A172 (cell line): ENCODE measurements around the gene C3orf62. TPM values are rescaled to one million over a fixed set of nuclear protein-coding genes. Genes with fewer than 3 reads are reported as not detected.

Experiments
- DNase-seq: peaks from one replicate; pipeline ENCODE4 v3.0.0-alpha.2; 2015; ENCODE audit warnings: low spot score
- total RNA-seq: library from RNA; depleted of rRNA; stranded (reverse); fragments of >200 nt; shearing (Covaris generic); gene quantifications from 2 replicates; pipeline ENCODE4 v1.2.3, GENCODE V29; 2014; rRNA removed

The C3orf62 gene
- total RNA-seq = 0.41 and 0.67 TPM in 2 replicates

DNA sequence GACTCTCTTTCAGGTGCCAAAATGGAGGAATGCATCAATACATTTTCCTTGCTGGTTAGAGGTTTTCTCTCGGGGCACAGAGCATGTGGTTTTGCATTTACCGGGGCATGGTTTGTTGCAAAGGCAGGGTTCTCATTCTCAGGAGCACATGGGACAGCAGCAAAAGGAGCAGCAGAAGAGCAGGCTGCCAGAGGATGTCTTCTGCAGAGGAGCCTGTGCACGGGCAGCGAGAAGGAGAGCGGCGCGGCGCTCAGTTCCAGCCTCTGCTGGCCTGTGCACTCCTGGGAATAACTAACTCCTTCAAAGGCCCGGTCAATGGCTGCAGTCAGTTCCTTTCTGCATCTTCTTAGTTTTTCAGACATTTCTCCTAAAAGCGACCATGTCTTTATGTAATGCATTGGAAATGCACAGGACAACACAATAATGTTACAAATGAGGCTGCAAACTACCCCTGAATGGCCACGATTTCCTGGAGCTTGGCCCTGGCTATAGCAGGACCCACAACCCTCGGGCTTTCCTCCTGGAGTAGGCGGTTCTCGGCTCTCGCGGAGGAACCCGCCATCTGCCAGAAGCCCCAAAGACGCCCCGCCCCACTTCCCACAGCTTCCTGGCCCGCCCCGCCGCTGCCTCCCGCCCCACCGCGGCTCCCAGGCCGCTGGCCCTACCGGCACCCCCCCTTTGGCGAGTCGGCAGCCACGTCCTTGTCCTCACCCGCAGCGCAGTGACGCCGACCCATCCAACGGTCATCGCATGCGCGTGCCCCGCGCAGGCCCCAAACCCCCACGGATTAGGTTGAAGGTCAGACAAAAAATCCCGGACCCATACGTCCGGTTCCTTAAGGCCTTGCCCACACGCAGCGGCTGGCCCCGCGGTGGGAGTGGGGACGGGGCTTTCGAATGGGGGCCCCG lies at the start of gene C3orf62:
Gene C3orf62, minus strand, starts transcription at position 758 of the 908 bp plus-strand sequence. Its CDS starts 360 bp downstream, at position 398.
- DNase-seq = peak; percentile 65

GRCh38 chr3:49324768-49325167 lies 47.7 kb upstream of the C3orf62 start:
- DNase-seq = no peak

DNA sequence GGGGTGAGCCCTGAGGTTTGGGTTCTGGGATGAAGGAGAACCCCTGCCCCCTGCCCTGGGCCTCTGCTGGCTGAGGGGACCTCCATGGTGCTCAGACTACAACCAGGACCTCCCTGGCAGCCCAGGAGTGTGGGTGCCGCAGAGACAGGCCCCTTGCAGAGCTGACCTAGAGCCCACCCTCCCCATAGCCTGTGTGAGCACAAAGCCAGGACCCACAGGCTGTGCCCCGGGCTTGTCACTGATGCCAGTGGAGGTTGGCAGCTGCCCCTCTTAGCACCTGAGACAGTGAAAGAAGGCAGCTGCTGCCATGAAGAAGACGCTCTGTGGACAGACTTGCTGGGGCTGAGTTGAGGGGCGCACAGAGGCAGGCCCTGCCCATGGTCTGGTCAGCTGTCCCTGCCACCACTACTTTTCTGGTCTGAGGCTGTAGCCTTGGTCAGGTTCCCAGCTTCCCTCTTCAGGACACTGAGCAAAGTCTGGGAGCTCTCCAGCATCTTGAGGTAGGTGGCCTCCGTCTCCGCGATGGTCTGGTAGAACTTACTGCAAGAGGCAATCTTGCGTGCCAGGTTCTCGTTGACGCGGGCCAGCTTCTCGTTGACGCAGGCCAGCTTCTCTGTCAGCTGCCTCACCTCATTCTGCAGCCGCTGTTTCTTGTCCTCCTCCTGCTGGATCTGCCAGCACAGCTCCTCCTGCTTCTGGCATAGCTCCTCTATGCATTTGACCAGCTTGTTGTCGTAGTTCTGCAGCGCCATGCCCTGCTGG lies 39.8 kb upstream of the C3orf62 start:
- DNase-seq = no peak

- DNase-seq = peak; percentile 22
Observed at GRCh38 chr3:49313896-49314688, 37.1 kb upstream of the C3orf62 start.

GRCh38 chr3:49311283-49311682 lies 34.3 kb upstream of the C3orf62 start:
- no peak for DNase-seq

- DNase-seq = no peak
Observed at GRCh38 chr3:49310677-49311076, 33.6 kb upstream of the C3orf62 start.

DNA sequence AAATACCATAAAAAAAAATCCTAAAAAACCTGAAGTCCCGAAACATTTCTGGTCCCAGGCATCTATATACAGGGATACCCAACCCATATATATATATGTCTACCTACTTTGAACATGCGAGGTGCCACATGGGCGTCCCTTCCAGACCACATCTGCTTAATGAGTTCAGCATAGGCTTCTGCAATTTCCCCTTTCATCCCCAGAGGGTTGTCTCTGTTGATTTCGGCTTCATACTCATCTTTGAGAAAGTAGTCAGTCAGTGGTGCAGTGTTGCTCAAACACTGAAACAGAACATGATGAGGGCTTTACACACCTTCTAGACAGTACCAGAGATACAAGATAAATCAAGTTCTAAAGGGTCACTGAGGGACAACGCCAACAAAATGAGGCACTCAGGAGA lies 28.6 kb upstream of the C3orf62 start:
- no peak for DNase-seq

DNA sequence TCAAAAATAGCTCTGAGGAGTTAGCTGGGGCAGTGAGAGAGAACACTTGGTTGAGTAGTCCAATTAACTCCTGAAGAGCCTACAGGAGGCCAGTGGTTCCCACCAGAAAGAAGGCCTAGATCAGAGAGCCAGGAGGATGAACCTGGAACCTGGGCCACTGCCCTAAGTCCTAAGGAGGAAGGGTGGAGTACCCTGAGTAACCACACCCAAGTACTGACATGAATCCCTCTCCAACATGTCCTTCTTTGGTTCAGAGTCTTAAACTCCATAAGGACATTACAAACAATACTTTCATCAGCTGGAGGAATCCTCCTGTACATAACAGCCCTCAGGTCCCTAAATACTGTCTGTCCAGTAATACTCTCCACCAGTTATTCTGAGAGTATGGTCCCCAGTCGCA lies 25.6 kb upstream of the C3orf62 start:
- DNase-seq = no peak

DNA sequence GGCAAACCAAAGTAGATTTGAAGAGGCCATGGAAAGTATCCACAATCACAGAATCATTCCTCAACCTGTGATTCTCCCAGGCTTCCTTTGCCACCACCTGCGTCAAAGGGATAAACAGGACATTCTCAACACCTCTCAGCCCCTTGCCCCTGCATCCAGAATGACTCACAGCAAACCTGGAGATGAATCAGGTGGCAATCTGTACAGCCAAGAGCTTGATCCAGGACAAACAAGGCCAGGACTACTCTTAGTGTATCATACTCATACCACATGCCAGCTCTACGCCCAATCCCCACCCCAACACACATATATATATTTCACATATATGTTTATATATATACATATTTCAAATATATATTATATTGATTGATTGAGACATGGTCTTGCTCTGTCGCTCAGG lies 23.6 kb upstream of the C3orf62 start:
- no peak for DNase-seq

DNA sequence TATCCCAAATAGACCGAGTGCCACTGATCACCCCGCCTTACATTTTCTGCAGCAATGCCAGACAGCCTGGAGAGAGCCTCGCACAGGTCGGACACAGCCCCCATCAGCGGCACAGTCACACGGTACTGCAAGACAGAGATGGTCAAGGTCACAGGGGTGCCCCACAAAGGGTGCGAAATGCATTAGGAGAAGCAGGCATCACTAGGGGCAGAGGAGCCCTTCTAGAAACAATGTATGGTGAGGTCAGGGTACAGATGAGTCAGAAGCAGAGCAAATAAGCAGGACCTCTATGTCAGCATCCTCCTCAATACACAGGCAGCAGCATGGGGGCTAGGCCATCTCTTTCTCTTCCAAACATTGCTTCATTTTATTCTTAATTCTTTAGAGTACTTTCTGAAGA lies 21.5 kb upstream of the C3orf62 start:
- no peak for DNase-seq

GRCh38 chr3:49296781-49297411 lies 19.9 kb upstream of the C3orf62 start:
- no peak for DNase-seq

GRCh38 chr3:49295489-49296058 lies 18.5 kb upstream of the C3orf62 start:
- peak; percentile 22 for DNase-seq

DNA sequence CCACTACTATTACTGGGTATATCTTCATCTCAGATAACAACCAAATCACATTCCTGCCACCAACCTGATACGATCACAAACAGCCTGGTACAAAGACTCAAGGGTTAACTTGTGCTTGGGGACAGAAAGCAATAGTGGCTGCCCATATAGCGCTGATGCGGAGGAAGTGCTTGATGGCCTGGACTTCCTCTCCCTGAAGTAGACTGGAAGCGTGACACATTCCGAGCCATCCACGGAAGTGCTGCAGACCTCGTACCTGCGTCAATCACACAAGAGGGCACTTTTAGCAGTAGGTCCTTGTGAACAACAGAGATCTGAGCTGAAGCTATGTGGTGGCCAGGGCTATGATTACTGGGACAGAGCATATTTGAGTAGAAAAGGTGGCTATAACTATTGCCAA lies 17.3 kb upstream of the C3orf62 start:
- no peak for DNase-seq

DNA sequence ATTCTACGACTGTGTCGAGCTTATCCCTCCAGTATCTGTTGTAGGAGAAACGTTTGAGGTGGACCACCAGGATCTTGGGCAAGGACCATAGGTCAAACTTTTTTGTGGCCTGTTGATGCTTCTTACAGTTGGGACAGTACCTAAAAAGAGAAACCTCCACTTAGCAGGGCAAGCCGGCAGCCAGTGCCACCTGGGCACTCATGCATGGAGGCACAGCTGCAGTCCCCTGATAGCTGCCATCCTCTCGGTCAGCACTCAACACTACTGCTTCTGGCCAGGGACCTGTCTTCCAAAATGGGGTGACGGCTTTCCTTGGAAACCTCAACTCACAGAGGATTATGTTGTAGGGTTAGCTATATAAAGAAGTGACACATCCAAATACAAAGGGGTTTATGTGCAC lies 7.0 kb upstream of the C3orf62 start:
- no peak for DNase-seq

DNA sequence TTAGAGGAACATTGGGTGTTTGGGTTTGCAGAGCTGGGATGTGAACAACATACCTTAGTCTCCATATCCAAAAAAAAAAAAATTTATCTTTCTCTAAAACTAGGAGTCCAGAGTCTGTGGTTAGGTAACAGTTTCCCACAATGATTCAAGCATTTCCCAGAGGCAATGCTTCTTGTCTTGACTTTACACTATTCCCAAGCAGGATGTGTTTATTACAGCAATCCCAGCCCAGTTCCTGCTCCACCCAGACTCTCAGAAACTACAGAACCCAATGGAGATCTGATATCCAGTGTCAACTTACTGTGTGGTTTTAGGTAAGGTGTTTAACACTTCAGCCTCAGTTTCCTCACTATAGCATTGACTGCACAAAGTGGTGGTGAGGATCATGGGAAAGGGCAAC lies 2.3 kb upstream of the C3orf62 start:
- no peak for DNase-seq

- no peak for DNase-seq
Observed at GRCh38 chr3:49278548-49278947, 1.5 kb upstream of the C3orf62 start.

- DNase-seq = no peak
Observed at GRCh38 chr3:49277383-49277775, 347 bp upstream of the C3orf62 start.

GRCh38 chr3:49273825-49274532 lies 3.1 kb downstream of the C3orf62 start:
- DNase-seq = no peak

DNA sequence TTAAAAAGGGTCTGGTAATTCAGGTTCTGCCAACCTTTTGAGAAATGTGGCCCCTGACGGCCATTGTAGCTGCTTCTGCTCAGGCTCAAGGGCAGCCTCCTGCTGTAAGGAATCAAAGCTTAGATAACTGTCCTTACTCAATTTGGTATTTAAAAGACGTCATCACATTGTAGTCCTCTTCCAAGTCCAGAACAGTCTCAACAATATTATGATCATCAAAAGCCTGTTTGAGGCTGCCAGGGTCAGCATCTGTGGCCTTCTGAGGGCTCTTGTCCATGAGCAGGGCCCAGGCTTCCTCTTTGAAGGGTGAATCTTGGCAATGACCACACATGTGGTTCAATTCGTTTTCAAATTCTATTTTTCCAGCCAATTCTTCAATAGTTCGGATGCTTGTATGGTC lies 6.0 kb downstream of the C3orf62 start:
- no peak for DNase-seq

DNA sequence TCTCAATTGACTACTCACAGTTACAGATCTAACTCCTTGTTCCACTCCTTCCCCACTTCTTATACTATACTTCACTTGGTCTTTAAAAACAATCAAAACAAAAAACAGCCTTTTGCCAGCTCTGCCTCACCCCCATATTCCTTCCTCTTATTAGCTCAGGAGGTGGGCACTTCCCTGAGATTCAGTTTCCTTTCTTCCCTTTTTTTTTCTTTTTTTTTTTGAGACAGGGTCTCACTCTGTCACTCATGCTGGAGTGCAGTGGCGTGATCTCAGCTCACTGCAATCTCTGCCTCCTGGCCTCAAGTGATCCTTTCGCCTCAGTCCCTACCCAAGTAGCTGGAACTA lies 6.9 kb downstream of the C3orf62 start:
- DNase-seq = no peak
